A549 treated with RU486 at 1 μM for 4 hours (cell line): Measurements from ENCODE around the gene PCDHB9. TPM values are rescaled to one million over a fixed set of nuclear protein-coding genes. Genes with fewer than 3 reads are reported as not detected.

ENCODE experiments used
- total RNA-seq: library from RNA; stranded (reverse); fragments of 200-300 nt; extraction: Qiagen RNA extraction; gene quantifications from 5 replicates; pipeline ENCODE4 v1.2.3, GENCODE V29; 2022; ENCODE audit warnings: low read depth

PCDHB9 gene
- 0.03 to 0.06 TPM in 2 of 5 replicates, not detected in the others for total RNA-seq

DNA sequence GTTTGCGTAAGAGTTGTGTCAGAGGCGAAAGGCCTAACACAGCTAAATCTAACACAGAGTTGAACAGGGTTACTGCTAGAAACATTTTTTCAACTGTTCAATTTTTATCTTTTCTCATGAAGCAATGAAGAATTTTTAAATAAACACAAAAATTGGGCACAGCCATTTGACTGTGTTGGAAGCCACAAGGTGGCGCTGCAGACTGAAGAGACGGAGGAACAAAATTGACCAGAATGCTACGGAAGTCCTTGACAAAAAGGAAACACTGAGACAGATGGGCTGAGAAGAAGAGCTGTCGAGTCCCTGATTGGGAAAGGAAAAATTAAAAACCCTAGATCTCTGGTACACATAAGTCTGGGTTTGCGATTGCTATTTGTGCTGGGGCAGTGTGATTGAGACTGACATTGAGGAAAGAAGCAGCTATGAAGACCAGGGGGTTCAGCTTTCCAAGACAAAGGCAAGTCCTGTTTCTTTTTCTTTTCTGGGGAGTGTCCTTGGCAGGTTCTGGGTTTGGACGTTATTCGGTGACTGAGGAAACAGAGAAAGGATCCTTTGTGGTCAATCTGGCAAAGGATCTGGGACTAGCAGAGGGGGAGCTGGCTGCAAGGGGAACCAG, at the start of gene PCDHB9:
TSS of gene PCDHB9 (plus strand) at position 265 of the 616 bp plus-strand sequence. CDS start at position 423, 158 bp downstream.

DNA sequence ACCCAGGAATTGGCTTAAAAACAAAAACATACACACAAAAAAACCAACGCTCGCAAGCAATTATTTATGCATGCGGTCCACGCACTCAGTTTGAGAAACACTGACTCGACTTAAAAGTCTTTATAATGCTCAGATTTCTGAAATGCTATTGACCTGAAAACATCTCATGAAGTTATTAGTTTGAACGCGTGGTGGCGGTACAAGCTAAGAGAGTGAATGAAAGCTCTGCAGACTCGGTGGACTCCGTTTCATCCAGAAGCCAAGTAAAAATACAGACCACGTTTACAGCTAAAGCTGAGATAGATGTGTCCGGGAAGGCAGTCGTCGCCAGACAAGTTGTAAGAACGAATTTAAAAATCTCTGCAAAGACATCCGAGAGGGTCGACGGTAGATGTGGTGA, 37.1 kb upstream of the PCDHB9 start, which contains the start of gene PCDHB6:
TSS of gene PCDHB6 (plus strand) at position 246 of the 400 bp plus-strand sequence. CDS start 201 bp downstream, outside the sequence.

DNA sequence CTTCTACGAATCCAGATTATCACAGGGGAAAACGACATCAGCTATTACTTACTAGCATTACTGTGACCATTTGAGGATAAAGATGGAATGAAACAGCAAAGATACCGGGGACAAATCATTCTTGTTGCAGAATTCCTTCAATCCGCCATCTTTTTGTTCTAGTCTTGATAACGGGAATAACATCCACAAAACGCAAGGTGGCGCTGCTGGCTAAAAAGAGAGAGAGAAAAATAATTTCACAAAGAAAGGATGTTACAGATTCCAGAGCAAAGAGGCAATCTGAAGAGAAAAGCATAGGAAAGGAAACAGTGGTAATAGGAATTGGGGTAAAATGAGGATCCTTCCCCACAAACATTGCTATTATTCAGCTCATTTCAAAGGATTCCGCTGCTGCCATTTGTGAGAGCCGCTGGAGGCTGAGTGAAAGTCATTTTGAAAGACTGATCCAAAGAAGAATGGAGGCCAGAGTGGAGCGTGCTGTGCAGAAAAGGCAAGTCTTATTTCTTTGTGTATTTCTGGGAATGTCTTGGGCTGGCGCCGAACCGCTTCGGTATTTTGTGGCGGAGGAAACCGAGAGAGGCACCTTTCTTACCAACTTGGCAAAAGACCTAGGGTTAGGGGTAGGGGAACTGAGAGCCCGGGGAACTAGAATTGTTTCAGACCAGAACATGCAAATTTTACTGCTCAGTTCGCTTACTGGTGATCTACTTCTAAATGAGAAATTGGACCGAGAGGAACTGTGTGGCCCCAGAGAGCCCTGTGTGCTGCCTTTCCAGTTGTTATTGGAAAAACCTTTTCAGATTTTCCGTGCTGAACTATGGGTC, 14.4 kb upstream of the PCDHB9 start, which contains the start of gene PCDHB7:
TSS of gene PCDHB7 (plus strand) at position 264 of the 824 bp plus-strand sequence. CDS start at position 456, 192 bp downstream.

DNA sequence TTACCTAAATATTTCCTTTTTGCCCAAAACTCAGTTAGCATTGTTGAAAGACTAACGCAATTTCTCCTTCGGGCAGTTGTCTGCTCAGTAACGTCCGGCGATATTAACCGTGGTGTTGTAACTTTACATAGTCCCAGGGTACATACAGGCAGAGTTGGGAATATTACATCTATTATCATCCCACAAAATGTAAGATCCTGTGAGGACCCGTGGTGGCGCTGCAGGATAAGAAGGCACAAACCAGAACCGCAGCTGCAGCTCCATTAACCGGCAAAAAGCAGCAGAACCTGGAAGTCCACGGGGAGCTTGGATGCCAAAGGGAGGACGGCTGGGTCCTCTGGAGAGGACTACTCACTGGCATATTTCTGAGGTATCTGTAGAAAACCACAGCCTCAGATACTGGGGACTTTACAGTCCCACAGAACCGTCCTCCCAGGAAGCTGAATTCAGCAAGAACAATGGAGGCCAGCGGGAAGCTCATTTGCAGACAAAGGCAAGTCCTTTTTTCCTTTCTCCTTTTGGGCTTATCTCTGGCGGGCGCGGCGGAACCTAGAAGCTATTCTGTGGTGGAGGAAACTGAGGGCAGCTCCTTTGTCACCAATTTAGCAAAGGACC, 9.3 kb upstream of the PCDHB9 start, which contains the start of gene PCDHB8:
TSS of gene PCDHB8 (plus strand) at position 214 of the 615 bp plus-strand sequence. CDS start at position 459, 245 bp downstream.

DNA sequence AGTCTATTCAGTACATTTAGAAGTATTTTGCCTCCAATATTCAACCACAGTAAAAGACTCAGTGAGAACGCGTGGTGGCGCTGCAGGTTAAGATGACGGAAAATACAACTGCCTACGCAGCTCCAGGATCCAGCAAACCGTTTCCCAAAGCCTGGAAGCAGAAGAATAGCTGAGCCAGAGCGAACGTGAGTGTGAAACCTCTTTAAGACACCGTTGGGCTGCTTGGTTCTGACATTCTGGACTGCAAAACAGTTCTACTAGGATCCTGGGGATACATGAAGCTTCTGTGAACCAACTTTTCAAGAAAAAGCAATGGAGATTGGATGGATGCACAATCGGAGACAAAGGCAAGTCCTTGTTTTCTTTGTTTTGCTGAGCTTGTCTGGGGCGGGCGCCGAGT, 4.7 kb upstream of the PCDHB9 start, which contains the start of gene PCDHB16:
TSS of gene PCDHB16 (plus strand) at position 140 of the 400 bp plus-strand sequence. CDS start at position 313, 173 bp downstream.

DNA sequence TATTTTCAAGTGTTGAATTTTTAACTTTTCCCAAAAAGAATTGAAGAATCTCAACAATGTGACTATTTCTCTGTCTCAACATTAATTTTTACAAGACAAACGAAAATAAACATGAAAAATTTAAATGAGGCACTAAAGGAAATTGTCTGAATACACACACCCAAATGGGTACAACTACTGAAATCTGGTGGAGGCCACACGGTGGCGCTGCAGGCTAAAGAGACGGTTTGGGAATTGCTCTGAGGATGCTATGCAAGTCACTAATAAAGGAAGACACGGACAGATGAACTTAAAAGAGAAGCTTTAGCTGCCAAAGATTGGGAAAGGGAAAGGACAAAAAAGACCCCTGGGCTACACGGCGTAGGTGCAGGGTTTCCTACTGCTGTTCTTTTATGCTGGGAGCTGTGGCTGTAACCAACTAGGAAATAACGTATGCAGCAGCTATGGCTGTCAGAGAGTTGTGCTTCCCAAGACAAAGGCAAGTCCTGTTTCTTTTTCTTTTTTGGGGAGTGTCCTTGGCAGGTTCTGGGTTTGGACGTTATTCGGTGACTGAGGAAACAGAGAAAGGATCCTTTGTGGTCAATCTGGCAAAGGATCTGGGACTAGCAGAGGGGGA, 5.3 kb downstream of the PCDHB9 start, which contains the start of gene PCDHB10:
TSS of gene PCDHB10 (plus strand) at position 244 of the 616 bp plus-strand sequence. CDS start at position 444, 200 bp downstream.

DNA sequence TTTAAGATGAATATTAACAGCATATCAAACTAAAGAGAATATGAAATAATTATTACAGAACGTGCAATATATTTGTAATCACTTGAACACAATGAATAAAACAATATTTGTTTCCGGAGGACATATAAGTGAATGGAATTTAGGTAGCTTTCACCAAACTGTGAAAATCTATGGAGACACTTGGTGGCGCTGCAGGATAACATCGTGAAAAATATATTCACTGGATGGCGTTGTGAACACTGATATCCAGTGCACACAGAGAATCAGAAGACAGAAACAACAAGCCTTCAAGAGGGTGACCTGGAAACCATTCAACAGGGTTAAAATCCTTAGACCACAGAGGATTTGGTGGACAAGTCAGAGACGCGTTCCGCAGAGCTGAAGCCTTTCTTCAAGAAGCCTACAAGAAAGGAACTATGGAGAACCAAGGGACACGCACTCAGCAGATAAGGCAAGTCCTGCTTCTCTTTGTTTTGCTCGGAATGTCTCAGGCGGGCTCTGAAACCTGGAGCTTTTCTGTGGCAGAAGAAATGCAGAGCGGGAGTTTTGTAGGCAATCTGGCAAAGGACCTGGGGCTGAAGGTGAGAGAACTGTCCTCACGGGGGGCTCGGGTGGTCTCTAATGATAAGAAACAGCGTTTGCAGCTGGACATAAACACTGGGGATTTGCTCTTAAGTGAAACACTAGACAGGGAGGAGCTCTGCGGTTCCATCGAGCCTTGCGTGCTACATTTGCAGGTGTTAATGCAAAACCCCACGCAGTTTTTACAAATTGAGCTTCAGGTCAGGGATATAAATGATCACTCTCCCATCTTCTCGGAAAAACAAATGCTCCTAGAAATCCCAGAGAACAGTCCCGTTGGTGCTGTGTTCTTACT, 12.6 kb downstream of the PCDHB9 start, which contains the start of gene PCDHB11:
TSS of gene PCDHB11 (plus strand) at position 269 of the 877 bp plus-strand sequence. CDS start at position 417, 148 bp downstream.

DNA sequence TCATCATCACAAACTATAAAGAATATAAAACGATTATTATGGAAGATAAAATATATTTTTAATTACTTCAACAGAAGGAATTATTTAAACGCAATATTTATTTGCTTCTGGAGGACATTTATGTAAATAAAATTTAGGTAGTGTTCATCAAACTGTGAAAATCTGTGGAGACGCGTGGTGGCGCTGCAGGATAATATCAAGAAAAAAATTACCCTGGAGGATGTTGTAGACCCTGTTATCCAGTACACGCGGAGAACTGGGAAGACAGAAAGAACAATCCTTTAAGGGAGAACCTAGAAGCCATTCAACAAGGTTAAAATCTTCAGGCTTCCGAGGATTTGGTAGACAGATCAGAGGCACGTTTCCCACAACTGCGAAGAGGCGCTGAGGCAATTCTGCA, 21.5 kb downstream of the PCDHB9 start, which contains the start of gene PCDHB12:
TSS of gene PCDHB12 (plus strand) at position 242 of the 400 bp plus-strand sequence. CDS start 189 bp downstream, outside the sequence.

DNA sequence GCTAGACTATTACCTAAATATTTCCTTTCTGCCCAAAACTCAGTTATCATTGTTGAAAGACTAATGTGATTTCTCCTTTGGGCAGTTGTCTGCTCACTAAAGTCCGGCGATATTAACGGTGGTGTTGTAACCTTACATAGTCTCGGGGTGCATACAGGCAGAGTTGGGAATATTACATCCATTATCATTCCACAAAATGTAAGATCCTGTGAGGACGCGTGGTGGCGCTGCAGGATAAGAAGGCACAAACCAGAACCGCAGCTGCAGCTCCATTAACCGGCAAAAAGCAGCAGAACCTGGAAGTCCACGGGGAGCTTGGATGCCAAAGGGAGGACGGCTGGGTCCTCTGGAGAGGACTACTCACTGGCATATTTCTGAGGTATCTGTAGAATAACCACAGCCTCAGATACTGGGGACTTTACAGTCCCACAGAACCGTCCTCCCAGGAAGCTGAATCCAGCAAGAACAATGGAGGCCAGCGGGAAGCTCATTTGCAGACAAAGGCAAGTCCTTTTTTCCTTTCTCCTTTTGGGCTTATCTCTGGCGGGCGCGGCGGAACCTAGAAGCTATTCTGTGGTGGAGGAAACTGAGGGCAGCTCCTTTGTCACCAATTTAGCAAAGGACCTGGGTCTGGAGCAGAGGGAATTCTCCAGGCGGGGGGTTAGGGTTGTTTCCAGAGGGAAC, 26.8 kb downstream of the PCDHB9 start, which contains the start of gene PCDHB13:
TSS of gene PCDHB13 (plus strand) at position 264 of the 684 bp plus-strand sequence. CDS start at position 469, 205 bp downstream.

DNA sequence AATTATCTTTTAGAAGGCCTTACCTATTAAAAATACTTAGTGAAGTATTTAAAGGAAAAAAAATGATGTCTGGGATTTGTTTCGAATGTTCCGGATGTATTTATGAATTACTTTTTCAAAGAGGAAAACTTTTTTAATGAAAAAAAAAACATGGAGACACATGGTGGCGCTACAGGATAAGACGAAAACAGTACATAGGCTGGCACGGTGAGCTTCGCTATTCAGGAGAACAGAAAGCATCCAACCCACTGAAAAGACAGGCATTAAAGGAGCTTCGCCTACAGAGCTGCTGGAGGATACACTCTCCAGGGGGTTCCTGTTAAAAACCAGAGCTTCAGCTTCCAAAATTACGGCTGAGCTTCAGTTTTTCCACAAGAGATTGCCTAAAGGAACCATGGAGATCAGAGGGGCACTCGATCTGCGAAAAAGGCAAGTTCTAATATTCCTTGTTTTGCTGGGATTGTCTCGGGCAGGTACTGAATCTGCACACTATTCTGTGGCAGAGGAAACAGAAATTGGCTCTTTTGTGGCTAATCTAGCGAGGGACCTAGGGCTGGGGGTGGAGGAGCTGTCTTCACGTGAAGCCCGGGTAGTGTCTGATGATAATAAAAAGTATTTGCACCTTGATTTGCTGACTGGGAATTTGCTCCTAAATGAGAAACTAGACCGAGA, 36.3 kb downstream of the PCDHB9 start, which contains the start of gene PCDHB14:
TSS of gene PCDHB14 (plus strand) at position 232 of the 672 bp plus-strand sequence. CDS start at position 395, 163 bp downstream.

Other genes with a start within 250 kb of the PCDHB9 start
- gene PCDHAC2, start 220.7 kb upstream of the PCDHB9 start, total RNA-seq = 2.4 to 6.1 TPM (median 2.8 TPM) in 5 replicates
- gene PCDHB1, start 135.8 kb upstream of the PCDHB9 start, total RNA-seq = not detected in 5 replicates
- gene PCDHB2, start 92.5 kb upstream of the PCDHB9 start, total RNA-seq = 2.3 to 4.1 TPM (median 3.6 TPM) in 5 replicates
- 0.03 to 0.06 TPM in 2 of 5 replicates, not detected in the others for gene PCDHB3, start 86.7 kb upstream of the PCDHB9 start, total RNA-seq
- gene PCDHB4, start 65.3 kb upstream of the PCDHB9 start, total RNA-seq = 0.03 to 0.08 TPM (median 0.05 TPM) in 5 replicates
- 1.5 to 1.8 TPM (median 1.6 TPM) in 5 replicates for gene PCDHB5, start 52.0 kb upstream of the PCDHB9 start, total RNA-seq
- 0.85 to 1.2 TPM (median 0.92 TPM) in 5 replicates for gene PCDHB6, start 37.1 kb upstream of the PCDHB9 start, total RNA-seq
- not detected in 5 replicates for gene PCDHB7, start 14.5 kb upstream of the PCDHB9 start, total RNA-seq
- gene PCDHB8, start 9.4 kb upstream of the PCDHB9 start, total RNA-seq = 0.25 to 0.43 TPM (median 0.34 TPM) in 5 replicates
- 0.04 to 0.30 TPM (median 0.07 TPM) in 5 replicates for gene PCDHB16, start 4.8 kb upstream of the PCDHB9 start, total RNA-seq
- gene PCDHB10, start 5.2 kb downstream of the PCDHB9 start, total RNA-seq = 0.06 TPM in 2 of 5 replicates, not detected in the others
- gene PCDHB11, start 12.5 kb downstream of the PCDHB9 start, total RNA-seq = 0.06 to 0.14 TPM (median 0.07 TPM) in 4 of 5 replicates, not detected in the other
- 0.05 to 0.09 TPM in 2 of 5 replicates, not detected in the others for gene PCDHB12, start 21.6 kb downstream of the PCDHB9 start, total RNA-seq
- 0.06 to 0.12 TPM (median 0.09 TPM) in 5 replicates for gene PCDHB13, start 26.8 kb downstream of the PCDHB9 start, total RNA-seq
- 0.07 to 0.21 TPM (median 0.09 TPM) in 5 replicates for gene PCDHB14, start 36.2 kb downstream of the PCDHB9 start, total RNA-seq
- 0.06 to 0.10 TPM (median 0.08 TPM) in 3 of 5 replicates, not detected in the others for gene PCDHB15, start 58.2 kb downstream of the PCDHB9 start, total RNA-seq
- gene SLC25A2, start 116.9 kb downstream of the PCDHB9 start, total RNA-seq = not detected in 5 replicates
- gene TAF7, start 133.6 kb downstream of the PCDHB9 start, total RNA-seq = 53.0 to 78.7 TPM (median 74.4 TPM) in 5 replicates
- gene PCDHGA1, start 143.4 kb downstream of the PCDHB9 start, total RNA-seq = 0.31 to 0.42 TPM (median 0.35 TPM) in 5 replicates
- gene PCDHGA2, start 151.6 kb downstream of the PCDHB9 start, total RNA-seq = 0.38 to 0.87 TPM (median 0.47 TPM) in 5 replicates
- gene PCDHGA3, start 156.7 kb downstream of the PCDHB9 start, total RNA-seq = 0.03 TPM in 1 of 5 replicates, not detected in the others
- 1.2 to 2.3 TPM (median 1.9 TPM) in 5 replicates for gene PCDHGB1, start 162.9 kb downstream of the PCDHB9 start, total RNA-seq
- 0.06 to 0.19 TPM (median 0.09 TPM) in 5 replicates for gene PCDHGA4, start 167.9 kb downstream of the PCDHB9 start, total RNA-seq
- gene PCDHGB2, start 172.8 kb downstream of the PCDHB9 start, total RNA-seq = 0.08 TPM in 2 of 5 replicates, not detected in the others
- gene PCDHGA5, start 177.0 kb downstream of the PCDHB9 start, total RNA-seq = 0.07 to 0.30 TPM (median 0.13 TPM) in 5 replicates
- gene PCDHGB3, start 183.1 kb downstream of the PCDHB9 start, total RNA-seq = 0.17 to 0.30 TPM (median 0.23 TPM) in 5 replicates
- 0.14 to 0.27 TPM (median 0.23 TPM) in 5 replicates for gene PCDHGA6, start 186.7 kb downstream of the PCDHB9 start, total RNA-seq
- gene PCDHGA7, start 195.6 kb downstream of the PCDHB9 start, total RNA-seq = 0.67 to 1.1 TPM (median 0.88 TPM) in 5 replicates
- gene PCDHGB4, start 200.5 kb downstream of the PCDHB9 start, total RNA-seq = 0.56 to 1.1 TPM (median 0.93 TPM) in 5 replicates
- 0.03 TPM in 1 of 5 replicates, not detected in the others for gene PCDHGA8, start 205.5 kb downstream of the PCDHB9 start, total RNA-seq
- 2.0 to 3.0 TPM (median 2.5 TPM) in 5 replicates for gene PCDHGB5, start 210.8 kb downstream of the PCDHB9 start, total RNA-seq
- 0.03 to 0.05 TPM (median 0.04 TPM) in 3 of 5 replicates, not detected in the others for gene PCDHGA9, start 215.6 kb downstream of the PCDHB9 start, total RNA-seq
- gene PCDHGB6, start 220.9 kb downstream of the PCDHB9 start, total RNA-seq = 0.06 to 0.15 TPM (median 0.09 TPM) in 5 replicates
- not detected in 5 replicates for gene PCDHGA10, start 225.8 kb downstream of the PCDHB9 start, total RNA-seq
- gene PCDHGB7, start 230.5 kb downstream of the PCDHB9 start, total RNA-seq = 0.05 to 0.11 TPM (median 0.07 TPM) in 5 replicates
- gene PCDHGA11, start 233.9 kb downstream of the PCDHB9 start, total RNA-seq = 0.06 TPM in 1 of 5 replicates, not detected in the others
- gene PCDHGA12, start 243.3 kb downstream of the PCDHB9 start, total RNA-seq = 0.02 to 0.05 TPM in 2 of 5 replicates, not detected in the others